NCI-H82 treated with DMSO at 0.1 percent for 48 hours (cell line): ENCODE measurements around the gene GATD1.

ENCODE experiments used
- DNase-seq: peaks from one replicate; lab custom pipeline; 2025; ENCODE audit not compliant: unreplicated experiment; lab: John Stamatoyannopoulos, UW

GATD1 gene

DNA sequence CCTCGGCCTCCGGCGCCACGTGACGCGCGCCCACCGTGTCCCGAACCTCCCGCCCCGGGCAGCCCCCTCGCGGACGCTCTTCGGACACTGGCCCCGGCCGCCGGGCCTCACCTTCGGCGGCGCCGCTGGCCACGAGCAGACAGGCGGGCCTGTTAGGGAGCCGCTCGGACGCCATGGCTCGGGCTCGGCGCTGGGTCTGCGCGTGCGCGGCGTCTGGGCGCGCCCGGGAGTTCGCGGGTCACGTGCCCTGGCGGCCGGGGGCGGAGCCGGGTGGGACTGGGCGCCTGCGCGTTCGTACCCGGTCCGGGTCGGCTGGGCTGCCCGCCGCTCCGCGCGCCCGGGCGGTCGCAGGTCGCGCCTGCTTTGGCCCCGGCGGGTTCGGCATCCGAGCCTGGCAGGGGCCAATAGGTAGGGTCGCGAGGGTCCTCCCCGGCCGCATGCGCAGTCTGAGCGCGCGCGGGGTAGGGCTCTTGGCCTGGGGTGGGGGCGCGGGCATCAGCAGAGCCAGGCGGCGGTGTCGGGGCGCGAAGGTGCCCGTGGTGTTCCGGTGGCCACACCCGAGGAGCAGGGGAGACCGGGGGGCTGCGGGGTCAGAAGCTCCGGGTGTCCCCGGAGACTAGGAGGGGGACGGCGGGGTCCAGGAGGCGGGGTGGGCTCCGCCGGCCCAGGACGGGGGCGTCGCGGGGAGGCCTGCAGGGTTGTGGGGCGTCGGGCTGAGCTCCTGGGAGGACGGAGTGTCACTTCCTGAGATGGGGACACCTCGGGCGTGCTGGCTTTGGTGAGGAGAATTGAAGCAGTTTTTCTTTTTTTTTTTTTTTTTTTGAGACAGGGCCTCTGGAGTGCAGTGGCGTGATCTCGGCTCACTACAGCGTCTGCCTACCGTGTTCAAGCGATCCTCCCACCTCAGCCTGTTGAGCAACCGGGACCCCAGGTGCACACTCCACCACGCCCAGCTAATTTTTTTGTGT, at the start of gene GATD1:
GATD1 (minus strand) TSS at position 200 of the 968 bp plus-strand sequence; CDS start at position 175, 25 bp downstream.
- DNase-seq: peak; percentile 28

DNA sequence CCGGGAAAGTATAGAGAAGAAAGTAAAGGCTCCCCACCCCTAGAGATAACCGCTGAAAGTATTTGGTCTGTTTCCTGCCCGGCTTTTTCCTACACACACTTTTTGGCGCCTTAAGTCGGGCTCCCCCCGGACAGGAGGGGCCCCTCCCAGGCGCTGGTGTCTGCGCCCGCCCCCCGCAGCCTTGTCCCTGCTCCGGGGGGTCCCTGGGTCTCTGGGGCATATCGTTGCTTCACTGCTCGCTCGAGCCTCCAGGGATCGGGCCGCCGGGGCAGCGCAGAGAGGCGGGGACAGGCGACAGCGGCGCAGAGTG, 49.5 kb upstream of the GATD1 start:
- DNase-seq: no peak

DNA sequence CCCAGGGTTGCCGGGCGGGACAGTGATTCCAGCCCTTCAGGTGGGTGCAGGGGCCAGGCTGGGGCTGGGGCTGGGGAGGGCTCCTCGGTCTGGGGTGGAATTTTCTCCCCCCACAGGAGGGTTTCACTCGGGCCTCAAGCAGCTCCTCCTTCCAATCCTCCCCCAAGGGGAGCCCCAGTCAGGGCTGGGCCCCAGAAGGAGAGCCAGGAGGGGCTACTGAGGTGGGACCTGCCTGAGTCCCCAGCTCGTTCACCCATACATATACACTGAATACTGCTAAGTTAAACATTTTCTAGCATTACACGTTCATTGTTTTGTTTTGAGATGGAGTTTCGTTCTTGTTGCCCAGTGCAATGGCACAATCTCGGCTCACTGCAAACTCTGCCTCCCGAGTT, 48.9 kb upstream of the GATD1 start:
- no peak for DNase-seq

DNA sequence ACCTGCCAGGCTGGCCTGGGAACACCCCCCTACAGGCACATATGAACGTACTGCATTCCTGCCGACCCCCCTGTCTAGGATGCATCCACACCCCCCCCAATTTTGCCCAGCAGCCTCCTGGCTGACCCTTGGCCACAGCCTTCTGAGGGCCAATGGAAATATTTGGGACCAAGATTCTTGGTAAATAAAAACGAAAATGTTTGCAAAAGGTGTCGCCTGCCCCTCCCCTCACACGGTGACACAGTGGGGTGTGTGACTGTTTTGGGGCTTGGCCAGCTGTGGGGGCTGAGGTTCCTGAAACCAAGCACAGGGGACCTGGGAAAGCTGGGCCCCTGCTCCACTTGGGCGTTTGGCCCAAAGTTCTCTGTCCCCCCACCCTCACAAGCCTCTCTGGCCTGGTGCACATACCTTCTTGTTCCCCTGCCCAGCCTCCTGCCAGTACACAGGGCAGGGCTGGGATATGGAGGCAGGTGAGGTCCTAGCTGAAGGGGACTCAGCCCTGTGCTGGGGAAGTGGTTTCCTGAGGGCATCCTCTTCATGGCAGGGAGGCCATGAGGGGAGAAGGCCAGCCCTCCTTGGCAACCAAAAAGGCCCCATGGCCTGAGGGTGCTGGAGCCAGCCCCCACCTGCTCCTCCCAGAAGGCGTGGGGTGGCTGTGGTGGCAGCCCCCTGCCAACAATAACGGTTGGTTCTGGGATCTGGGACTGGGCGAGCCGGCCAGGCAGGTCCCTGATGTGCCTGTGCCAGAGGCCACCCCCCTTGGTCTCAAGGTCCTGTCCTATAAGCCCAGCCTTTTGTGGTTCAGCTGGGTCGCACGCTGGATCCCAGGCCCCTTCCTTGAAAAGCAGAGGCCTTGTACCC, 48.3 kb upstream of the GATD1 start:
- DNase-seq: no peak

DNA sequence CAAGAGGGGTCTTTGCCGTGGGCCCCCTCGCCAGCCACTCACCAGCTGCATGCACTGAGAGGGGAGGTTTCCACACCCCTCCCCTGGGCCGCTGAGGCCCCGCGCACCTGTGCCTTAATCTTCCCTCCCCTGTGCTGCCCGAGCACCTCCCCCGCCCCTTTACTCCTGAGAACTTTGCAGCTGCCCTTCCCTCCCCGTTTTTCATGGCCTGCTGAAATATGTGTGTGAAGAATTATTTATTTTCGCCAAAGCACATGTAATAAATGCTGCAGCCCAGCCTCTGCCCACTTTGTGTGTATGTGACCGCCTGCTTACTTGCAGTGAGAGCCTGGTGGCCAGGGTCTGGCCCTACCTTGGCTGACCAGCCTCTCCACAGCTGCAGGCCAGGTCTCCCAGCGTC, 47.7 kb upstream of the GATD1 start:
- no peak for DNase-seq

DNA sequence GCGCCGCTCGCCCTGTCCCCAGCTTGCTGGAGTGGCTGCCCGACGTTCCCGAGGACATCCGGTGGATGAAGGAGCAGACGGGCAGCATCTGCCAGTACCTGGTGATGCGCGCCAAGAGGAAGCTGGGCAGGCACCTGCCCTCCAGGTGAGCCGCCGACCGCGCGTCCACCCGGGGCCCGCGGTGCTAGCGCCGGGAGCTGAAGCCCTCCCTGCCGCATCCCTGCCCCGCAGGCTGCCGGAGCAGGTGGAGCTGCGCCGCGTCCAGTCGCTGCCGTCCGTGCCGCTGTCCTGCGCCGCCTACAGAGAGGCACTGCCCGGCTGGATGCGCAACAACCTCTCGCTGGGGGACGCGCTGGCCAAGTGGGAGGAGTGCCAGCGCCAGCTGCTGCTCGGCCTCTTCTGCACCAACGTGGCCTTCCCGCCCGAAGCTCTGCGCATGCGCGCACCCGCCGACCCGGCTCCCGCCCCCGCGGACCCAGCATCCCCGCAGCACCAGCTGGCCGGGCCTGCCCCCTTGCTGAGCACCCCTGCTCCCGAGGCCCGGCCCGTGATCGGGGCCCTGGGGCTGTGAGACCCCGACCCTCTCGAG, 47.1 kb upstream of the GATD1 start:
- no peak for DNase-seq

- no peak for DNase-seq
These were observed 46.4 kb upstream of the GATD1 start for GRCh38 chr11:823441-824291.

DNA sequence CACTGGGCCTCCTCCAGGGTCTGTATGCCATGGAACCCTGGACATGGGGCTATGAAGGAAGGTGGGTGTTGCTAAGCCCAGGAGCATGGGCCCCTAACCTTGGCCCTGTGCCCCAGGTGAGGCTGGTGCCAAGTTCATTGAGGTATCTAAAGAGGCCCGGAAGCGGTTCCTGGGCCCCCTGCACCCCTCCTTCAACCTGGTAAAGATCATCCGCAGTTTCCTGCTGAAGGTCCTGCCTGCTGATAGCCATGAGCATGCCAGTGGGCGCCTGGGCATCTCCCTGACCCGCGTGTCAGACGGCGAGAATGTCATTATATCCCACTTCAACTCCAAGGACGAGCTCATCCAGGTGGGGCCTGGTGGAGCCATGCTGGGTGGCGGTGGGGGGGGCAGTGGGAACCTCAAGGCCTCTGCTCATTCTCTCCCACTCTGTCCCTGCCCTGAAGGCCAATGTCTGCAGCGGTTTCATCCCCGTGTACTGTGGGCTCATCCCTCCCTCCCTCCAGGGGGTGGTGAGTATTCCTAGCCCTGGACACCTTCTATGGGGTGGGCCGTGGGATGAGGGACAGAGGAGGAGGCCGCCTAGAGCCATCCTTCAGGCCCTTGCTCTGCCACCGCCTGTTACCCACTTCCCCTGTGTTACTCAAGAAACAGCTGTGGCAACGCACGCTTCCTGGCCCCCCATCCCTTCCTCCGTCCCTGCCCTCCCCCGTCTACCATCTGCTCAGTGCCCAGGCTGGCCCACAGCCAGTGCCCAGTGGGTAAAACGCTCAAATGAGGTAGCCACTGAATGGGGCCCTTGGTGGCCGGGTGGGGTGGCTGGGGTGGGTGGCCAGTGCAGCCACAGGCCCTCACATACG, 44.5 kb upstream of the GATD1 start:
- no peak for DNase-seq

GRCh38 chr11:820655-821511, 43.6 kb upstream of the GATD1 start:
- DNase-seq: no peak

- peak; percentile 24 for DNase-seq
These were observed 42.8 kb upstream of the GATD1 start for GRCh38 chr11:819943-820649.

- peak; percentile 59 for DNase-seq
These were observed 42.0 kb upstream of the GATD1 start for GRCh38 chr11:819129-819931.

- DNase-seq: no peak
These were observed 41.3 kb upstream of the GATD1 start, which contains the start of gene PNPLA2 for GRCh38 chr11:818396-819128. Gene PNPLA2, plus strand, starts transcription at chr11:818914. Its CDS starts 805 bp downstream, at chr11:819719.

GRCh38 chr11:816433-816779, 39.1 kb upstream of the GATD1 start:
- DNase-seq: no peak

DNA sequence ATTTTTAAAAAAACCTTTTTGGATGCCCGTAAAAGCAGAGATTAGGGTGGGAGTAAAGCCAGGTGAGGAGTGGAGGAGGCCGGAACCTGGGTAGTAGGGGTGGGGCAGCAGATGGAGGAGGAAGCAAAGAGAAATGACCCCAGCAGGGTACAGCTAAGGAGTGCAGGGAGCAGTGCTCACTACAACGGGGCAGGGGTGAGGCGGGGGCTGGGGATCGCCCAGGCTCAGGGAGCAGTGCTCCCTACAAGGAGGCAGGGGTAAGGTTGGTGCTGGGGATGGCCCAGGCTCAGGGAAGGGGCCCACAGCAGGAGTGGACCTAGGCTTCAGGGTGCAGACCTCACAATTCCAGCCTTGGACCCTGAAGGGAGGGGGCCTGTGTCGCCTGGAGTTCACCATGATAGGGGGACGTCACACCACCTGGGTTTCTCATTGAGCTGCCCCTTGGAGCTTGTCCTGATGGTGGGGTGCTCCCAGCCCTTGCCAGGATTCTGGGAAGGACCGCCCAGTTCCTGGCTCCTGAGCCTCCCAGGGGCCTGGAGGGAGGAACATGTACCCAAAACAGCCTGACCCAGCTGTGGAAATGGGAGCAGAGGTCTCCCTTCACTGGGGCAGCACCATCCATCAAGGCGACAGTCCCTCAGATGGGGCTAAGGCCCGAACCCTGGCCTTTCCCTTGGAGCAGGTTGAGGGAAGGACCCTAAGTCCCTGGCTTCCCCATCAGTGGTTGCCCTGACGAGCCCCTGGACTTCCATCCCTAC, 38.6 kb upstream of the GATD1 start:
- no peak for DNase-seq

DNA sequence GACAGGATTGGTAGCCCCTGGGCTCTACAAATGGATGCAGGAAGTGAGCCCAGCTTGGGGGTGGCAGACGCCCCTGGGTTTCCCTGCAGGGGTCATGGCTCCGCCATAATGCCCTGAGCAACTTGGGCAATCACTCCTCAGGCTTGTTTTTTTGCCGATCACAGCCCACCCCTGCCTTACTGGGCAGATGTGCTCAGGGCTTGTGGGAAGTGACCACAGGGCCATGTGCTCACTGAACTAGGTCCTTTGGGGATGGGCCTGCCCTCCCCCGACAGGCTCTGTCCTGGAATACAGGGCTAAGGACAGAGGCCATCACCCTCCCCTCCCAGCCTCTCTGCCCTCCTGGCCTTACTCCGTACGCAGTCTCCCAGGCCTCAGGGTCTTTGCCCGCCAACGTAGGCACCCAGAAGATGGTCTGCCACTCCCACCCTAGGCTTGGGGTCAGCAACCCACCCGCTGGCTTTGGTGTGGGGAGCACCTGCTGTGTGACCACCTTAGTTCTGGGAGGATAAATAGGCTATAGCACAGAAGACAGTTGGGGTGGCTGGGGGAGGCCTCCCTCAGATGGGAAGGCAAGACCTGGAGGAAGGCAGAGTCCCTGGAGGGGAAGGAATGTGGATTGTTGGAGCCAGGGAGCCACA, 36.3 kb upstream of the GATD1 start:
- no peak for DNase-seq

- no peak for DNase-seq
These were observed 35.8 kb upstream of the GATD1 start for GRCh38 chr11:813072-813455.
